ENCODE data around the gene TRPV5. TPM values are rescaled to one million over a fixed set of nuclear protein-coding genes. Genes with fewer than 3 reads are reported as not detected.

The TRPV5 gene
- total and polyA plus RNA-seq, 2 of the 4 experiments (the other 2 are of a cell fraction): not detected

GRCh38 chr7:142962991-142963390 lies 29.4 kb upstream of the TRPV5 start:
- Histone ChIP-seq H3K9ac (ENCODE audit: low read depth, low read length) (no peak overlapping the region), H3K9me1 (ENCODE audit: insufficient read depth, low read length) (no peaks in the 10 kb centered on the region), H2AK5ac (ENCODE audit: low read depth, low read length) (no peak overlapping the region), H3K27ac (ENCODE audit: insufficient read depth, low read length) (no peak overlapping the region), H2BK20ac (ENCODE audit: low read depth, low read length) (no peak overlapping the region), H4K8ac (ENCODE audit: low read depth in 2 of 2, low read length in 2 of 2) (no peak overlapping the region), H2BK15ac (ENCODE audit: low read depth, low read length) (no peak overlapping the region), H3K4me2 (ENCODE audit: low read depth, low read length) (no peak overlapping the region), H3K56ac (ENCODE audit: extremely low read depth, insufficient read depth, low read length) (no peak overlapping the region), H3K4me1 (ENCODE audit: control insufficient read depth, insufficient read depth, low read length) (no peaks in the 10 kb centered on the region), H3K23ac (ENCODE audit: low read depth, low read length) (no peak overlapping the region), H3K27me3 (ENCODE audit: control insufficient read depth, insufficient read depth, low read length) (no peaks in the 10 kb centered on the region), H4K5ac (ENCODE audit: low read depth, low read length) (no peak overlapping the region), H3K4ac (ENCODE audit: low read depth, low read length) (no peak overlapping the region), H3K36me3 (ENCODE audit: control insufficient read depth, insufficient read depth, low read length) (no peaks in the 10 kb centered on the region), H3K4me3 (ENCODE audit: insufficient read depth, low read depth, low read length) (no peak overlapping the region), H3K14ac (replicated peaks; ENCODE audit: low read depth, low read length) (no peak overlapping the region), H3K79me1 (ENCODE audit: low read depth in 1 of 2, low read length in 2 of 2) (no peaks in the 10 kb centered on the region), H2BK120ac (ENCODE audit: low read depth, low read length) (no peak overlapping the region), H2BK5ac (ENCODE audit: low read depth, low read length, poor library complexity, severe bottlenecking) (no peak overlapping the region), H4K91ac (ENCODE audit: insufficient read depth, low read depth, low read length) (no peak overlapping the region), H3K18ac (ENCODE audit: low read depth, low read length) (no peak overlapping the region), H4K20me1 (ENCODE audit: insufficient read depth, low read length) (no peaks in the 10 kb centered on the region), H2AFZ (replicated peaks; ENCODE audit: low read length, poor library complexity) (no peak overlapping the region), H2AK9ac (replicated peaks; ENCODE audit: low read depth, low read length, poor library complexity) (no peak overlapping the region), H3K9me3 (ENCODE audit: control insufficient read depth, insufficient read depth, low read length) (no peaks in the 10 kb centered on the region; the same call in 1 of the 2 replicates)
- CTCF ChIA-PET: no interaction called here
- BruUV-seq (replicated peaks): no TSS peak
- in situ Hi-C loops (cut with MboI; ENCODE audit: low sequenced_read_pairs): no loop called here
- WGBS, 2 experiments (ENCODE audit: extremely low coverage in 2 of 2, insufficient read length in 1 of 2): no CpG with 5 or more reads among the region's 1 CpG
- POLR2A ChIA-PET (ENCODE audit: unreplicated experiment): no interaction called here
- intact Hi-C loops (cut with micrococcal nuclease): no loop called here
- dilution Hi-C loops (cut with HindIII; ENCODE audit: low sequenced_read_pairs, unreplicated experiment): no loop called here
- TF ChIP-seq SMC3 (IDR thresholded peaks at IDR 0.05; ENCODE audit: low read depth, low read length): no peak
- TF ChIP-seq RFX5 (IDR thresholded peaks at IDR 0.05; ENCODE audit: low read depth, low read length): no peak
- no peak for TF ChIP-seq ELK1 (IDR thresholded peaks at IDR 0.05; ENCODE audit: borderline replicate concordance, low read depth, low read length)
- TF ChIP-seq BHLHE40 (IDR thresholded peaks at IDR 0.05; ENCODE audit: low read depth, low read length): no peak
- no peak for TF ChIP-seq MAZ (IDR thresholded peaks at IDR 0.05; ENCODE audit: borderline replicate concordance, low read depth, low read length)
- no peak for TF ChIP-seq FOS (IDR thresholded peaks at IDR 0.05; ENCODE audit: low read depth, low read length)
- TF ChIP-seq, protein P1, sequence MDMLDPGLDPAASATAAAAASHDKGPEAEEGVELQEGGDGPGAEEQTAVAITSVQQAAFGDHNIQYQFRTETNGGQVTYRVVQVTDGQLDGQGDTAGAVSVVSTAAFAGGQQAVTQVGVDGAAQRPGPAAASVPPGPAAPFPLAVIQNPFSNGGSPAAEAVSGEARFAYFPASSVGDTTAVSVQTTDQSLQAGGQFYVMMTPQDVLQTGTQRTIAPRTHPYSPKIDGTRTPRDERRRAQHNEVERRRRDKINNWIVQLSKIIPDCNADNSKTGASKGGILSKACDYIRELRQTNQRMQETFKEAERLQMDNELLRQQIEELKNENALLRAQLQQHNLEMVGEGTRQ (IDR thresholded peaks at IDR 0.05; ENCODE audit: low read depth, low read length): no peak
- no peak for TF ChIP-seq NFE2L2 (IDR thresholded peaks at IDR 0.05; ENCODE audit: low read depth, low read length)
- TF ChIP-seq CHD1 (IDR thresholded peaks at IDR 0.05; ENCODE audit: low read depth, low read length): no peak
- TF ChIP-seq CEBPB (IDR thresholded peaks at IDR 0.05; ENCODE audit: low read depth, low read length): no peak
- TF ChIP-seq POLR2A (IDR thresholded peaks at IDR 0.05; ENCODE audit: low read depth, low read length): no peak
- no peak for TF ChIP-seq CTCF (conservative IDR thresholded peaks at IDR 0.05; ENCODE audit: low read depth, low read length)
- no peak for TF ChIP-seq MAFK (IDR thresholded peaks at IDR 0.05; ENCODE audit: low read depth, low read length)
- no peak for TF ChIP-seq RAD21 (IDR thresholded peaks at IDR 0.05; ENCODE audit: low read length)
- no peak for TF ChIP-seq RCOR1 (IDR thresholded peaks at IDR 0.05; ENCODE audit: insufficient replicate concordance, low read length)
- ATAC-seq (ENCODE audit: low read depth): no peak
- no peak for DNase-seq
